ENCODE measurements around the gene VPS13C.

DNA sequence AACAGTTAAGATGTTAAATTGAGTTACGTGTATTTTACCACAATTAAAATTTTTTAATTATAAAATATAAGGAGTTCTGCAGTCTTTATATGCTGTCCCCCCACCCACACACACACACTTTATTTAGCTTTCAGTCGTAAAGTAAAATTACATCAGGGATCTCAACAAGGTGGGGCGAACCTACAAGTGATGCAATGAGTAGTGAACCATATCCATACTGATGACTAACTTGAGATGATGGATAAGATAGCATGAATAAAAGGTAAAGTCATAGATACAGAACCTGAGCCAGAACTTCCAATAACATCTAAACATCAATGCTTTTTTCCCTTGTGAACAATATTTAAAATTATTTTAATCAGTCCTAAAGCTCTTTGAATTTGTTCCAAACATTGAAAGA, 77.2 kb downstream of the VPS13C start:
- TF ChIP-seq EZH2 (IDR thresholded peaks at IDR 0.05; ENCODE audit: insufficient read depth, poor library complexity, severe bottlenecking), result no peak
- TF ChIP-seq EZH2phosphoT487 (IDR thresholded peaks at IDR 0.05; ENCODE audit: insufficient read depth, low read depth), result no peak
